Cardiac muscle cell (in vitro differentiated cells and primary cell): ENCODE measurements around the gene BRICD5. TPM values are rescaled to one million over a fixed set of nuclear protein-coding genes. Genes with fewer than 3 reads are reported as not detected.

ENCODE experiments used
- DNase-seq, 2 donors: peaks; one replicate each; pipeline versions ENCODE4 v3.0.0 to v3.0.0-alpha.2; 2010 to 2017; ENCODE audit warnings: low read depth in 1 of 2, low spot score in 1 of 2
- H3K27ac ChIP-seq: fragments of 200-600 bp; sonication (generic); 2 replicates; pipeline ENCODE4 v1.5.1; 2016
- H3K27me3 ChIP-seq: fragments of 200-600 bp; sonication (generic); 2 replicates; pipeline ENCODE4 v1.6.0; 2016; ENCODE audit warnings: control low read depth
- H3K36me3 ChIP-seq: fragments of 200-600 bp; sonication (generic); 2 replicates; pipeline ENCODE4 v1.5.1; 2016; ENCODE audit warnings: control low read depth
- H3K4me1 ChIP-seq: fragments of 200-600 bp; sonication (generic); 2 replicates; pipeline ENCODE4 v1.8.1; 2017; ENCODE audit warnings: low read depth, mild to moderate bottlenecking, mixed run types
- H3K4me3 ChIP-seq: fragments of 200-600 bp; sonication (generic); 2 replicates; pipeline ENCODE4 v1.5.1; 2016; ENCODE audit warnings: mild to moderate bottlenecking
- H3K9me3 ChIP-seq: fragments of 200-600 bp; sonication (generic); 2 replicates; pipeline ENCODE4 v1.5.1; 2017; ENCODE audit warnings: low read depth, mild to moderate bottlenecking, control low read depth
- CTCF ChIP-seq: IDR thresholded peaks from 2 replicates; pipeline ENCODE4 v1.5.1; 2012; ENCODE audit warnings: low read depth, mild to moderate bottlenecking, low read length
- polyA plus RNA-seq: library from polyadenylated mRNA; unstranded; fragments of >200 nt; fragmentation: Nextera tagmentation; extraction: Ambion mirVana; gene quantifications from 2 replicates; pipeline ENCODE4 v1.2.1, GENCODE V29; 2016
- total RNA-seq: library from RNA; depleted of rRNA; stranded (reverse); fragments of >200 nt; gene quantifications from 2 replicates; pipeline ENCODE4 v1.2.3, GENCODE V29; 2016

Gene BRICD5
- total and polyA plus RNA-seq, 2 experiments from 2014 or later: 21.8 to 24.6 TPM

- no peaks in the 10 kb centered on the region for H3K4me1 ChIP-seq
- no peak overlapping the region for H3K4me3 ChIP-seq
These were observed 39.9 kb downstream of the BRICD5 start for GRCh38 chr16:2170587-2171435.

GRCh38 chr16:2170080-2170479 lies 40.6 kb downstream of the BRICD5 start:
- no peak for TF ChIP-seq CTCF
- H3K4me3 ChIP-seq: no peak overlapping the region
- H3K4me1 ChIP-seq: no peaks in the 10 kb centered on the region
- peaks cover 17% of the 10 kb centered on the region for H3K36me3 ChIP-seq
- no peaks in the 10 kb centered on the region for H3K27me3 ChIP-seq
- no peaks in the 10 kb centered on the region for H3K9me3 ChIP-seq
- no peak overlapping the region for H3K27ac ChIP-seq
- DNase-seq: no peak

More at GRCh38 chr16:2170587-2171435, 39.9 kb downstream of the BRICD5 start:
- H3K36me3 ChIP-seq: peaks cover 21% of the 10 kb centered on the region
- no peak overlapping the region for H3K27ac ChIP-seq
- no peak for DNase-seq
- no peak for TF ChIP-seq CTCF
- no peaks in the 10 kb centered on the region for H3K27me3 ChIP-seq
- no peaks in the 10 kb centered on the region for H3K9me3 ChIP-seq

GRCh38 chr16:2167068-2167638 lies 43.5 kb downstream of the BRICD5 start:
- Histone ChIP-seq H3K36me3 (no peaks in the 10 kb centered on the region), H3K4me1 (no peaks in the 10 kb centered on the region), H3K27me3 (no peaks in the 10 kb centered on the region), H3K4me3 (no peak overlapping the region), H3K9me3 (no peaks in the 10 kb centered on the region), H3K27ac (no peak overlapping the region)
- DNase-seq: no peak
- no peak for TF ChIP-seq CTCF

- H3K36me3 ChIP-seq: no peaks in the 10 kb centered on the region
These were observed 44.2 kb downstream of the BRICD5 start for GRCh38 chr16:2166263-2167067.

More at GRCh38 chr16:2166263-2167067, 44.2 kb downstream of the BRICD5 start:
- no peak for TF ChIP-seq CTCF
- Histone ChIP-seq H3K27me3 (no peaks in the 10 kb centered on the region), H3K27ac (no peak overlapping the region), H3K4me1 (no peaks in the 10 kb centered on the region), H3K4me3 (no peak overlapping the region), H3K9me3 (no peaks in the 10 kb centered on the region)
- DNase-seq: no peak
